WTC11 (cell line): ENCODE data around the gene NXN. TPM values are rescaled to one million over a fixed set of nuclear protein-coding genes. Genes with fewer than 3 reads are reported as not detected.
"Not testable (repeated sequence)": the region's sequence is repeated elsewhere in the genome, so short reads cannot be mapped to it uniquely, and the experiment has no call there.

Source experiments
- ATAC-seq: fragments of 200-7000 bp; cut with Tn5 transposase; 2 replicates; pipeline ENCODE4 v1.10.0; 2021; ENCODE audit warnings: mild to moderate bottlenecking, moderate library complexity
- CTCF ChIA-PET: fragments of 300-600 bp; sonication (Branson Sonifier 250); formaldehyde crosslinking; loops from one replicate; lab custom pipeline; 2021; ENCODE audit warnings: antibody characterized with exemption; lab: Charles Lee
- POLR2A ChIA-PET: fragments of 350-600 bp; sonication (Branson Sonifier 250); formaldehyde crosslinking; loops from one replicate; lab custom pipeline; 2021; ENCODE audit warnings: antibody characterized with exemption; lab: Charles Lee
- DNase-seq: peaks from one replicate; pipeline ENCODE4 v3.0.0; 2021; ENCODE audit warnings: low spot score
- H3K27ac Mint-ChIP-seq: 2 replicates; pipeline ENCODE4 v1.8.0; 2021; ENCODE audit warnings: mixed read lengths
- H3K27me3 Mint-ChIP-seq: 2 replicates; pipeline ENCODE4 v1.8.0; 2021; ENCODE audit warnings: low read depth, mild to moderate bottlenecking, moderate library complexity, mixed read lengths
- H3K36me3 Mint-ChIP-seq: 2 replicates; pipeline ENCODE4 v1.8.0; 2021; ENCODE audit warnings: mixed read lengths
- H3K4me1 Mint-ChIP-seq: 2 replicates; pipeline ENCODE4 v1.8.0; 2022; ENCODE audit warnings: mixed read lengths
- H3K4me3 Mint-ChIP-seq: 2 replicates; pipeline ENCODE4 v1.8.0; 2021; ENCODE audit warnings: mild to moderate bottlenecking, moderate library complexity, mixed read lengths
- H3K9me3 Mint-ChIP-seq: 2 replicates; pipeline ENCODE4 v1.8.0; 2021; ENCODE audit warnings: mixed read lengths
- AFF4 ChIP-seq: sonication (generic); formaldehyde crosslinking; IDR thresholded peaks from 2 replicates; pipeline ENCODE4 v1.8.1; 2023; ENCODE audit warnings: mild to moderate bottlenecking, missing genetic modification reagents, borderline replicate concordance
- AR ChIP-seq: fragments of 250-450 bp; sonication (Bioruptor Pico); IDR thresholded peaks from 2 replicates; pipeline ENCODE4 v1.9.0; 2021; ENCODE audit warnings: mild to moderate bottlenecking
- CBFB ChIP-seq: sonication (generic); formaldehyde crosslinking; IDR thresholded peaks from 2 replicates; pipeline ENCODE4 v1.8.1; 2022; ENCODE audit warnings: mild to moderate bottlenecking, low read depth, missing genetic modification reagents
- CREM ChIP-seq: sonication (generic); formaldehyde crosslinking; IDR thresholded peaks from 2 replicates; pipeline ENCODE4 v1.8.1; 2022; ENCODE audit warnings: mild to moderate bottlenecking, missing genetic modification reagents, moderate library complexity
- EMX1 ChIP-seq: fragments of 250-450 bp; sonication (Bioruptor Pico); IDR thresholded peaks from 2 replicates; pipeline ENCODE4 v1.8.0; 2021; ENCODE audit warnings: mild to moderate bottlenecking
- ETV6 ChIP-seq: sonication (generic); formaldehyde crosslinking; IDR thresholded peaks from 2 replicates; pipeline ENCODE4 v1.8.1; 2022; ENCODE audit warnings: mild to moderate bottlenecking, missing genetic modification reagents
- FOXJ3 ChIP-seq: sonication (generic); formaldehyde crosslinking; IDR thresholded peaks from 2 replicates; pipeline ENCODE4 v1.9.0; 2021; ENCODE audit warnings: missing genetic modification reagents, mild to moderate bottlenecking, borderline replicate concordance
- FOXP4 ChIP-seq: sonication (generic); formaldehyde crosslinking; IDR thresholded peaks from 2 replicates; pipeline ENCODE4 v1.8.0; 2022; ENCODE audit warnings: mild to moderate bottlenecking, missing genetic modification reagents
- GRHL2 ChIP-seq: fragments of 250-450 bp; sonication (Bioruptor Pico); IDR thresholded peaks from 2 replicates; pipeline ENCODE4 v1.8.0; 2022; ENCODE audit warnings: mild to moderate bottlenecking, moderate library complexity; ENCODE audit not compliant: insufficient replicate concordance, severe bottlenecking
- GTF2I ChIP-seq: fragments of 250-450 bp; sonication (Bioruptor Pico); conservative IDR thresholded peaks from 2 replicates; pipeline ENCODE4 v1.4.0; 2021; ENCODE audit warnings: mild to moderate bottlenecking
- JAZF1 ChIP-seq: fragments of 250-450 bp; sonication (Bioruptor Pico); IDR thresholded peaks from 2 replicates; pipeline ENCODE4 v1.9.0; 2021; ENCODE audit warnings: moderate library complexity, mild to moderate bottlenecking, inconsistent platforms
- JUN ChIP-seq: sonication (generic); formaldehyde crosslinking; IDR thresholded peaks from 2 replicates; pipeline ENCODE4 v1.8.0; 2023; ENCODE audit warnings: mild to moderate bottlenecking, missing genetic modification reagents
- MYBL2 ChIP-seq: sonication (generic); formaldehyde crosslinking; IDR thresholded peaks from 2 replicates; pipeline ENCODE4 v1.8.1; 2023; ENCODE audit warnings: mild to moderate bottlenecking, moderate library complexity, missing genetic modification reagents
- NFE2L1 ChIP-seq: sonication (generic); formaldehyde crosslinking; IDR thresholded peaks from 2 replicates; pipeline ENCODE4 v1.8.1; 2023; ENCODE audit warnings: missing genetic modification reagents
- RORB ChIP-seq: fragments of 250-450 bp; sonication (Bioruptor Pico); IDR thresholded peaks from 2 replicates; pipeline ENCODE4 v1.9.0; 2021; ENCODE audit warnings: mild to moderate bottlenecking
- TP53 ChIP-seq: sonication (generic); formaldehyde crosslinking; IDR thresholded peaks from 2 replicates; pipeline ENCODE4 v1.8.1; 2023; ENCODE audit warnings: mild to moderate bottlenecking, missing genetic modification reagents
- ZNF423 ChIP-seq: fragments of 250-450 bp; sonication (Bioruptor Pico); IDR thresholded peaks from 2 replicates; pipeline ENCODE4 v2.1.2; 2022; ENCODE audit warnings: mild to moderate bottlenecking, moderate library complexity
- total RNA-seq: library from RNA; stranded (reverse); gene quantifications from 3 replicates; pipeline ENCODE4 v1.2.3, GENCODE V29; 2021

Gene NXN
- total RNA-seq, 1 experiment from 2014 or later, result 96.8 TPM

- no peak overlapping the region for H3K4me3 Mint-ChIP-seq
- H3K9me3 Mint-ChIP-seq, result 0 out of 2 replicates have a peak, but pooled peaks cover 3% of the 10 kb centered on the region
- DNase-seq, result no peak
- ChIA-PET CTCF (interaction anchor here (1.1 to 3.0 kb wide), 3 partner anchors 8 to 112 kb away, joined by 5 to 15 read pairs (median 6); partner anchors contain the start of gene NXN), POLR2A (no interaction called here)
- ATAC-seq, result no peak
- peaks cover 2% of the 10 kb centered on the region; the same call in 1 of the 2 replicates for H3K4me1 Mint-ChIP-seq
- TF ChIP-seq RORB (CRISPR knock-in tag), result no peak
- no peak for TF ChIP-seq ZNF423 (CRISPR knock-in tag)
- no peak for TF ChIP-seq JUN
- no peak for TF ChIP-seq AFF4 (CRISPR knock-in tag)
- no peak for TF ChIP-seq EMX1 (CRISPR knock-in tag)
- no peak for TF ChIP-seq JAZF1
- TF ChIP-seq MYBL2 (CRISPR knock-in tag), result no peak
- TF ChIP-seq AR (CRISPR knock-in tag), result no peak
- no peak for TF ChIP-seq ETV6
- TF ChIP-seq FOXP4, result no peak
- no peak for TF ChIP-seq CREM (CRISPR knock-in tag)
- TF ChIP-seq FOXJ3, result no peak
- no peak for TF ChIP-seq GRHL2
- no peak for TF ChIP-seq CBFB (CRISPR knock-in tag)
- no peak for TF ChIP-seq NFE2L1
- no peak for TF ChIP-seq GTF2I (CRISPR knock-in tag)
- no peak for TF ChIP-seq TP53 (CRISPR knock-in tag)
- H3K36me3 Mint-ChIP-seq, result peaks cover 3% of the 10 kb centered on the region
- peak overlapping the region; percentile 13; the same call in 1 of the 2 replicates for H3K27ac Mint-ChIP-seq
- no peaks in the 10 kb centered on the region for H3K27me3 Mint-ChIP-seq
Measured at GRCh38 chr17:867896-868489, 111.6 kb downstream of the NXN start.

GRCh38 chr17:867238-867637 is 112.3 kb downstream of the NXN start:
- H3K4me3 Mint-ChIP-seq, POLR2A ChIA-PET, H3K9me3 Mint-ChIP-seq, H3K27ac Mint-ChIP-seq, H3K36me3 Mint-ChIP-seq, ATAC-seq, H3K27me3 Mint-ChIP-seq, H3K4me1 Mint-ChIP-seq, DNase-seq: not testable (repeated sequence)
- CTCF ChIA-PET, result interaction anchor here (1.1 to 3.0 kb wide), 2 partner anchors 8 to 12 kb away, joined by 5 to 15 read pairs; no protein-coding TSS in a partner anchor
